GM18507 (cell line): ENCODE data around the gene CLHC1.
"Not testable (repeated sequence)": the region's sequence is repeated elsewhere in the genome, so short reads cannot be mapped to it uniquely, and the experiment has no call there.

Experiments
- DNase-seq: peaks from one replicate; pipeline ENCODE4 v3.0.0; 2011; ENCODE audit warnings: low read depth; ENCODE audit not compliant: insufficient read length; ENCODE audit errors: extremely low spot score
- FAIRE-seq: peaks from 2 replicates; lab custom pipeline; 2011; peaks lifted over from hg19 to GRCh38; lab: Jason Lieb, UNC

The CLHC1 gene

GRCh38 chr2:55140316-55141219, 91.5 kb downstream of the CLHC1 start:
- DNase-seq (no peak), FAIRE-seq (no peak)

GRCh38 chr2:55139305-55139704, 92.8 kb downstream of the CLHC1 start:
- DNase-seq (no peak), FAIRE-seq (no peak)

GRCh38 chr2:55138882-55139229, 93.2 kb downstream of the CLHC1 start:
- DNase-seq (no peak), FAIRE-seq (no peak)

- FAIRE-seq (no peak), DNase-seq (no peak)
Observed at GRCh38 chr2:55138014-55138881, 93.8 kb downstream of the CLHC1 start.

- FAIRE-seq (no peak), DNase-seq (no peak)
Observed at GRCh38 chr2:55137024-55137958, 94.8 kb downstream of the CLHC1 start.

DNA sequence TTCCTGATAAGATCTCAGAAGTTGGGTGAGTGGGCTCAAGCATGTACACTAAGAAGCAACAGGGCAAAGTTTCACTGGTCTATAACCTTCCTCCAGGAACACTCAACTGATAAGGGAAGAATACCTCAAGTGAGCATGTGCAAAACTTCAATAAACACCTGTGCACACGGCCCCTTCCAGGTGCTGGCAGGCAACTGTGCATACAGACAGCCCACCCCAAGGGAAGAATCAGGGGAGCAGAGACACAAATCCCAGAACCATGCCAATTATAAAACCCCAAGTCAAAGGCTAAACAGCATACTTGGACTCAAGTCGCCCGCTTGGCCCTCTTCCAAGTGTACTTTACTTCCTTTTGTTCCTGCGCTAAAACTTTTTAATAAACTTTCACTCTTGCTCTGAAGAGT, 96.0 kb downstream of the CLHC1 start:
- FAIRE-seq: no peak
- no peak for DNase-seq

- DNase-seq: no peak
- FAIRE-seq: no peak
Observed at GRCh38 chr2:55135491-55135890, 96.6 kb downstream of the CLHC1 start.

GRCh38 chr2:55134316-55134706, 97.8 kb downstream of the CLHC1 start:
- no peak for DNase-seq
- FAIRE-seq: peak; percentile 47

DNA sequence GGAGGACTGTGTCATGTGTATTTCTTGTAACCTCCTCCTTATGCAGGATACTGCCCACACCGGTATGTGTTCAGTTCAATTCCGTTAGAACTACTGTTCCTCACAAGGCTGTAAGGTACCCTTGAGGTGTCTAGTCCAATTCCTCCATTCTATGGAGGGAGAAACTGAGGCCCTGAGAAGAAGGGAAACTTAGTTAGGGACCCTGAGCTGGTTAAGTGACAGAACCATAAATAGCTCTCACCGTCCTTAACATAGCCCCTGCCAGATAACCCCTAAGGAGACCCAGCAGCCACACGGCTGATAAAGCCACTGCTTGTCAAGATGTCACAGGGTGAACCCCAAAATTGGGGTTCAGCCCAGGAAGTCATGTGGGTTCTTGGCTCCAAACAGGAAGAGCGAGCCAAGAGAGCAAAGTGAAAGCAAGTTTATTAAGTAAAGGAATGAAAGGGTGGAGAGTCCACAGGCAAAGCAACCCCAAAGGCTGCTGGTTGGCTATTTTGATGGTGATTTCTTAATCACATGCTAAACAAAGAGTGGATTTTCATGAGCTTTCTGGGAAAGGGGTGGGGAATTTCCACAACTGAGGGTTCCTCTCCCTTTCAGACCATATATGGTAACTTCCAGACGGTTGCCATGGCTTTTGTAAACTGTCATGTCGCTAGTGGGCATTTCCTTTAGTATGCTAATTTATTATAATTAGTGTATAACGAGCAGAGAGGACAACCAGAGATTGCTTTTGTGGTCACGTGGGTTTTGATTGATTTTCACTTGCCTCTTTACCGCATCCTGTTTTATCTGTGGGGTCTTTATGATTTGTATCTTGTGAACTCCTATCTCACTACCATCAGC, 98.4 kb downstream of the CLHC1 start:
- DNase-seq: peak; percentile 32
- peak; percentile 91 for FAIRE-seq

- FAIRE-seq: no peak
- no peak for DNase-seq
Observed at GRCh38 chr2:55130849-55131248, 101.2 kb downstream of the CLHC1 start.

DNA sequence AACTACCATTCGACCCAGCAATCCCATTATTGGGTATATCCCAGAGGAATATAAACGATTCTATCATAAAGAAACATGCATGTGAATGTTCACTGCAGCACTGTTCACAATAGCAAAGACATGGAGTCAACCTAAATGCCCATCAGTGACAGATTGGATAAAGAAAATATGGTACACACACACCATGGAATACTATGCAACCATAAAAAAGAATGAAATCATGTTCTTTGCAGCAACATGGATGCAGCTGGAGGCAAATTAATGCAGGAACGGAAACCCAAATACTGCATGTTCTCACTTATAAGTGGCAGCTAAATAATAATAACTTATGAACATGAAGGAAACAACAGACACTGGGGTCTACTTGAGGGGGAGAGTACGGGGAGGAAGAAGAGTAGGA, 105.5 kb downstream of the CLHC1 start:
- DNase-seq, FAIRE-seq: not testable (repeated sequence)
